Stimulated activated CD4-positive, alpha-beta T cell treated with anti-CD3 and anti-CD28 coated beads, Interleukin-4, amount 100 ng/mL, for 1 hour (primary cell): ENCODE measurements around the gene MRPL37.
"Not testable (repeated sequence)": the region's sequence is repeated elsewhere in the genome, so short reads cannot be mapped to it uniquely, and the experiment has no call there.

Experiments used
- DNase-seq: peaks from one replicate; pipeline ENCODE4 v3.0.0-alpha.2; 2020

The MRPL37 gene

DNA sequence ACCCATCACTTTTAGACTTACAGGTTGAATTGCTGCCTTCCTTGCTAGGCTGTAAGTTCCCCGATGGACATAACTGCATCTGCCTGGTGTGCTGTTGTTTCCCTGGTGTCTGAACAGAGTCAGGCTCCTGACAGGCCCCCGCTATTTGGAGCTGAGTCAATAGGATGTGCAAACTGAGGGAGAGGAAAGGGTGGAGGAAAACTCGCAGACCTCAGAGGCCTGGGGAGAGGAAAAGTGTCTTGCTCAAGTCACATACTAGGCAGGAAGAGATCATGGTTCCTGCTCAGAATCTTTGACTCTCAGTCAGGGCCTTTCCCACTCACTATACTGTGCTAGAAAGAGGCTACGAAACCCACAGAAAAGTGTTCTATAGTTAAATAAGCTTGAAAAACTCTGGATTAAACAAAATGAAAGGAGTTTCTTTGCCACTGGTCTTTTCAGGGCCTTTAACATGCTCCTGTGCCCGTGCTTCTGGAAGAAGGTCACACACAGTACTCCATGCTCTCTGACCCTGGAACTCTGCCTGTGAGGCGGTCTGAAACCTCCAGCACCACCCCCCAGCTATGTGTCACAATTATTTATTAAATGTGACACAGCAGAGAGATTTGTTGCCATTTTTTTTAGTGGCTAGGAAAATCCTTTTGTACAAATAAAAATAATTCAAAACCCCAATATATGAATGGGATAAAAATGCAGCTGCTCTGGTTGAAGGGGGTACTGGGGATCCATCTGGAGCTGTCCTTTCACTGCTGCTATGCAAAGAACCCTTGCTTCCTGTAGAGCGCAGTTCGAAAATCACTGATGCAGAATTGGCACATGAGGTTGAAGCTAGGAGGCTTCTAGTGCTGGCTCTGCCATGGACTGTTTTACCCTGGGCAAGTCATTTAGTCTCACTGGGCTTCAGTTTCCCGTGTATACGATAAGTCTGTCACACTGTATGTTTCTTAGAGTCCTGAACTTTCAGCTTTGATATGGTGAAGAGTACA, 27.1 kb upstream of the MRPL37 start:
- DNase-seq = no peak

DNA sequence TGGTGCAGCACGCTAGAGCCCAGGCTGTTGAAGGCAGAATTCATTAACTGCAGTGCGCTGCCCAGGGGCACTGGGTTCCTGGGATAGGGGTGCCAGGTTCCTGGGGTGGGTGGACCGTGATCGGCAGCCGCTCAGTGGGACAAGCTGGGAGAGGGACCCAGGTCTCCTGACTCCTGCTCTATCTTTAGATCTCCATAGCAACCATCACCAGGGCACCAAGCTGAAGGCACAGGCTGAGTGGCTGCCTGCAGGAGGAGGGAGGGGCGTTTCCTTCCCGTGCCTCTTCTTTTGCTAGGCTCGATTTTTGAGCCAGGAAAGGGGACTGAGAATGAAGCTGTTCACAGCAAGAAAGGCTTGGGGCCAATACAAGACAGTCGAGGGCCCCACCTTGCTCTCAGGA, 26.3 kb upstream of the MRPL37 start:
- no peak for DNase-seq

DNA sequence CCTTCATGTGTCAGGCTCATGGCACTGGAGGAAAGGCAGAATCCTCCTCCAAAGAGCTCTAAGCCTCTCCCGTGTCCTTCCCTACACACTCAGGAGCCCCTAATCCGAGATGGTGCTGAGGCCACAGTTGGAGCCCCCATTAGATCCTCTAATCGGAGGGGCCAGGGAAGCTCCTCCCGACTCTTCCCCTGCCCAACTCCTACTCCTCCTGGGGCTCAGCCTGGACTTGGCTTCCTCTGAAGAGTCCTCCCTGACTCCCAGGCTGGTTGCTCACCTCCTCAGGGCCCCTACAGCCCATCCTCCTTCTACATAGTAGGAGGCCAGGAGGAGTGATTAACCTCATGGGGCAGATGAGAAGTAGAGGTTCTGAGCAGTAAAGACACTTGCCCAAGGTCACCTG, 25.9 kb upstream of the MRPL37 start:
- DNase-seq = no peak

DNA sequence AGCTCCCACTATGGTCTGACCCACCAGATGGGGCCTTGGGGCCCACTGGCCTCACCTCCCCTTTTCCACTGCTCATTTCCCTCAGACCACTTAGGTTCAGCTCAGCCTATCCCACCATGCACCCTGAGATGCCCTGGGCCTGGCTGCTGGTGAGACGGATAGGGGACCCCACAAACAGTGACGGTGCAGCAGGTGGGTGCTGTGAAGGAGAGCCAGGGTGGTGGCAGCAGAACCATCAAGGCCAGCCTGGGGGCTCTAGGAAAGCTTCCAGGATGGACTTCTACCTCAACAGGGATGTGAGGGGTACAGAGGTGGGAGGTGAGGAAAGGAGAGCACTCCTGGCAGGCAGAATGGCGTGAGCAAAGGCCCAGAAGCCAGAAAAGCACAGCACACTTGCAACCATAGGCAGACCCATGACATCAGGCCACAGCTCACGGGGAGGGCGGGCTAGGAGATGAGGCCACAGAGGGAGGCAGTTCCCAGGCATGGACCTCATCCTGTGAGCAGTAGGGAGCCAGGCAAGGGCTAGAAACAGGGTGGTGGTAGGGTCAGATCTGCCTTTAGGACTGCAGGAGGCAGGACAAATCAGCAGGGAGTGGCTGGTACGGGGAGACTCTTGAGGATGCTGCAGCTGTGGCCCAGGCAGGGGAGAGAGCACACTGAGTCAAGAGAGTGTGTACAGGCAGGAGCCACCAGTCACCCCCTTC, 23.2 kb upstream of the MRPL37 start:
- DNase-seq = no peak

DNA sequence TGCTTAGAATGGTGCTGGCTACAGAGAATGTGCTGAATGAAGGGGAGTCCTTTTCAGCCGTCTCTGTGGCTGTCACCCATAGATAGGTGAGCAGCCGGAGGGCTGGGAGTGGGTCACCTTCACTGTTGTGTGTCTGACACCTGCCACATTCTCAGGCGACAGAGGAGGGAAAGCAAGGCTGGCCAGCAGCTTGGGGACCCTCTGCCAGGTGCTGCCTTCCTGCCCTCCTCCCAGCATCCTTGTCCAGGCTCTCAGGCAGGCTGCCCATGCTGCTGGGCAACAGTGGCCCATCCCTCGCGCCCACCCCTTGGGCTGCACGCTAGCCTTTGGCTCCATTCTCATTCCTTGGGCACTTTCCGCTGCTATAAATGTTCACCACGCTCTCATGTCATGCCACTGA, 22.2 kb upstream of the MRPL37 start:
- DNase-seq = no peak

DNA sequence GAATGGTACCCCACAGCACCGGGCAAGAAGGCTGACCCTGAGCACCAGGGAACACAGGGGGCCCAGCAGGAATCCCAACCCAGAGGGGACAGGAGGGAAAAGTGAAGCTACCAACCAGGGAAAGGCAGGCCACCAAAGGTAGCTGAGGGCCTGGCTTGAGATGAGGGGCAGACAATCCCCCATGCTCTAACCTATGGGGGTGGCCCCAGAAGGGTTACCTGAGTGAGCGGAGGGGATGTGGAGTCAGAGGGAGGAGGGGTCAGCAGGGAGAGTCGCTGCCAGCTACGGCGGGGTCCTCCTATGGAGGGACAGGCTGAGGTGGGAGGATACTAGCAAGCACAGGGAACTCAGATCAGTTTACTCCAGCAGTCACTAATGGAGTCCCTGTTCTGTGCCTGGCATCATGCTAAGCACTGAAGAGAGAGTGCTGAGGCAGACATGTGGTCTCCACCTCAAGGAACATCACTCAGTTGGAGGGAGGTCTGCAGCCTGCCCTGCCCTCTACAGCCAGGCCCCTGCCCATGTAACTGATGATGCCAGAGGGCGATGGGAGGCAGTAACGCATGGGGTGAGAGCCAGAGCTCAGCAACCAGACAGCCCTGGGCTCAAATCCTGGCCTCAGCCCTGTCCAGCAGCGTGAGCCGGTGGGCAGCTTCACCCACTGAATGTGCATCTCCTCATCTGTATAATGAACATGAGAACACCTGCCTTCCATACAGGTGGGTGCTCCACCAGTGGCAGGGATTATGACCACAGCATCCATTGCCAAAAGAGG, 21.5 kb upstream of the MRPL37 start:
- DNase-seq = no peak

DNA sequence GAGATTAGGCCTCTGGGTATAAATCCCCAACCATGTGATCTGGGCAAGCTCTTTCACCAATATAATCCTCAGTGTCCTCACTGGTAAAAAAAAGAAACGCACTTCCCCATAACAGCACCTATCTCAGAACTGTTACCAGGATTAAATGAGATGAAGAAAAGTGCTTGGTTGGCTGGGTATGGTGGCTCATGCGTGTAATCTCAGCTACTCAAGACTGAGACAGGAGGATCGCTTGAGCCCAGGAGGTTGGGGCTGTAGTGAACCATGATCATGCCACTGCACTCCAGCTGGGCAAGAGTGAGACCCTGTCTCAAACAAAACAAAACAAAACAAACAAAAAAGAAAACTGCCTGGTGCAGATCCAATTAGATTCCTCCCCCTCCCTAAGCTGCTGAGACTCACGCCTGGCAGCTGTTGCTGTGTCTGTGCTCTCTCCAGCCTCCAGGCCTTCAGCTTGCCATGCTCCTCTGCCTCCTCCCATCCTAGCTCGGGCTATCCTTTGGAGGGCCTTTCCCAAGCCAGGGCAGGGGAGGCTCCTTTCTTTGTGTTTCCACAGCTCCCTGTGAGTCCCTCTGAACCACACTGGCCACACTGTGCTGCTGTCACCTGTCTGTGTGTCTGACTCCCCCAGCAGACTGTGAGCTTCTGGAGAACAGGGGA, 19.1 kb upstream of the MRPL37 start:
- no peak for DNase-seq

DNA sequence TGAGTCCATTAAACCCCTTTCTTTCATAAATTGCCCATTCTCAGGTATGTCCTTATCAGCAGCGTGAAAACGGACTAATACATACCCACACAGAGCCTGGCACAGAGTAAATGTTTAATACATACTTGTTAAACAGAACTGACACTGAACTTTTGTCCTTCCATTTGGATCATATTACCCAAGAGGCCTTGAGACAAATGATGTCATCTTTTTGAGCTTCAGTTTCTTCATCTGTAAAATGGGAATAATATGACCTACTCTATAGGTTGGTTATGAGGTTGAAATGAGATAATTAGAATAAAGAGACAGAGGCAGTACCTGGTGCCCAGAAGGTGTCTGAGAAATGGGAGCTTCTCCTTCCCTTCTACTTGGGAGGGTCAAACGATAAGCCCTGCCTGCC, 13.9 kb upstream of the MRPL37 start:
- no peak for DNase-seq

DNA sequence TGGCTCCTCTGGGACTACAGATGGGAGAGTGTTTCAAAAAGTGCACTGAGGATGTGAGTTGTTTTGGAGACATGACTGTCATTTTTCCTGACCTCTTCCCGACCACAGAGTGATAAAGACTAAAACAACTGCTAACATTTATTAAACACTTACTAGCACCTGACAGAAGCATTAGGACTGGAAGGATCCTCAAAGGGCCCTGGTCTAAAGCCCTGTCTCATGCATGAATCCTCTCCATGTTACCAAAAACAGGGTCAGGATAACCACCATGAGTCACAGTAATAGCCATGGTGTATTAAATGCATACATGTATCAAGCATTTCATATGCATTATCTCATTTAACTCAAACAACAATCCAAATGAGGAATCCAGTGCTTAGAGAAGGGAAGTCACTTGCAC, 11.7 kb upstream of the MRPL37 start:
- DNase-seq = no peak

DNA sequence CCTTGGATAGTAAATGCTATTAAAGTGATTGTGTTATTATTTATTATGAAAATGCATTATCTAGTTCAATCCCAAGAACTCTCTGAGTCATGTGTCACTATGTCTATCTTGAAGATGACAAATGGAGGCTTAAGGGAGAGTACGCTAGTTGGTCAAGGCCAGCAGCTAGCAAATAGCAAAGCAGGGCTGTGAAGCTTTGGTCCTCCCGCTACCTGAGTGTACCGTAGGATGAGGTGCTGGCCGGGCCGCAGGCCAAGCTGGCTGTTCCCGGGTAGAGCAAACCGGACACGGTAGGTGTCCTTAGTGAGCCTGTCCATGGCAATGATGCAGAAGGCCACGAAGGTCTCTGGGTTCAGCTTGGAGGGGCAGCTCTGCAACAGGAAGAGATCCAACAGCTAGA, 9.4 kb upstream of the MRPL37 start:
- DNase-seq = no peak

DNA sequence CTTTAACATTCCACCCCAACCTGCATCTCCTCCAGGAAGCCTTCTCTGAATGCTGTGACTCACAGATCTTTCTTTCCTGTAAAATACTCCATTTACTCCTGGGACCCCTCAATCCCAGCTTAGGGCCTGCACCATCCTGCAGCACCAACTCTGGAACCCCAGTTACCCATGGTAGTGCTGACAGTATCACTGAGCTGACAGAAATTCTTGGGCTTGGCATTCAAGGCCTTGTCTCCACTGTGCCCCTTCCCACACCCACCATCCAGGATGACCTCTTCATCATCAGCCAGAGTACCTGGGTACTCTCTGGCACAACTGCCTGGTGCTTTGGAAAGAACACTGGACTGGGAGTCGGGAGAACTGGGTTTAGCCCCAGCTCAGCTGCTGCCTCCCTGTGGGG, 8.4 kb upstream of the MRPL37 start:
- DNase-seq = no peak

DNA sequence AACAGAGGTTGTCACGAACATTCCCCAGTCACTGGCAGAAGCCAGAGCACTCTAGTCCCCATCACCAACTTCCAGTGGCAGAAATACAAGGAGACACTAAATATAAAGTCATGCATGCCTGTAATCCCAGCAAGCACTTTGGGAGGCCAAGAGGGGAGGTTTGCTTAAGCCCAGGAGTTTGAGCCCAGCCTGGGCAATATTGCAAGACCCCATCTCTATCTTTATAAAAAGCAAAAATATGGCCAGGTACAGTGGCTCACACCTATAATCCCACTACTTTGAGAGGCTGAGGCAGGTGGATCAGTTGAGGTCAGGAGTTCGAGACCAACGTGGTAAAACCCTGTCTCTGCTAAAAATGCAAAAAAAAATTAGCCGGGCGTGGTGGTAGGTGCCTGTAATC, 6.5 kb upstream of the MRPL37 start:
- no peak for DNase-seq

DNA sequence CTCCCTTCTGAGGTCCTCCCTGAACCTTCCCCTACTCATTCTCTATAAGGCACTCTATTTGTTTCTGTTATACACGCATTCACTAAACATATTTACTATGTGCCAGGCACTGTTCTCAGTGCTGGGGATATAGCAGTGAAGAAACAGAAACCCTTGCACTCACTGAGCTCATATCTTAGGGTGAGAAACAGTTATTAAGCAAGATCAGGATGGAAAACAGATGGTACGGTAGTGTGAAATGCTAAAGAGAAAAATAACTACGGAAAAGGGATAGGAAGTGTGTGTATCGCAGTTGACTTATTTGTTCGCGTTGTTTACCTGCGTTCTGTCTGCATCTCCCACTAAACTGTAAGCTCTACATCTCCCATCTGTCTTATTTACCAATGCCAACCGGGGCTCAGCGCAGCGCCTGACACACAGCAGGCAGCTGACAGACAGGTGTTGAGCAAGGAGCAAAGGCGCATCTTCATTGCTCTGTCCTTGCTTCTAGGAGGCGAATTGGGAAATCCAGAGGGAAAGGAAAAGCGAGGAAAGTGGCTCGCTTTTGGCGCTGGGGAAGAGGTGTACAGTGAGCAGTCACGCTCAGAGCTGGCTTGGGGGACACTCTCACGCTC, 709 bp upstream of the MRPL37 start:
- no peak for DNase-seq

DNA sequence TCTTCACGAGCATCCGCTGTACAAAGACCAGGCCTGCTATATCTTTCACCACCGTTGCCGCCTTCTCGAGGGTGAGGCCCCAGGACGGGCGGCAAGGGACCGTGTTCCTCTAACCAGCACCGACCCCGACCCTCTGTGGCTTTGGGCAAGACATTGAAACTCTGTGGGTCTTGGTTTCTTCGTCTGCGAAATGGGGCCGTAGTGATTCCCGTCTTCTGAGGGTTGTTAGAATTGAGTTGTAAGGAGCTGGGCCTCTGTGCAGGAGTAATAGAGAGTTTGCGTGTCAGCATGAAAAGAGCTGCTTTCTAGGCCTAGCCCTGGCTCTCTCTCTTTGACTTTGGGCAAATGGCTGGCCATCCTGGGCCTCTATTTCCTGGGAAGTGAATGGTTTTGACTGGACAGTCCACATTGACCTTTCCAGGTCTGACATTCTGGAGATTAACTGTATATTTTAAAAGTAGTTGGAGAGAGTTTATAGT, 591 bp downstream of the MRPL37 start:
- no peak for DNase-seq

DNA sequence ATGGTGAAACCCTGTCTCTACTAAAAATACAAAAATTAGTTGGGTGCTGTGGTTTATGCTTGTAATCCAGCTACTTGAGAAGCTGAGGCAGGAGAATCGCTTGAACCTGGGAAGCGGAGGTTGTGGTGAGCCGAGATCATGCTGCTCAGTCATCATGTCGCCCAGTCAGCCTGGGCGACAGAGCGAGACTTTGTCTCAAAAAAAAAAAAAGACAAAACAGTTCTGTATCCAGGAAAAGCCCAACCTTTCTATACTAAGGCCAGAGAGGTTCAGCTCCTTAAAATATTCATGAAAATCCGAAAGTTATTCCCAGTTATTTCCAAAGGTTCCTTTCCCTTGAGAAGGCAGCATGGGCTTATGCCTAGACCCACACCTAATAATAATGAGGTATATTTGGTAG, 4.2 kb downstream of the MRPL37 start:
- no peak for DNase-seq

DNA sequence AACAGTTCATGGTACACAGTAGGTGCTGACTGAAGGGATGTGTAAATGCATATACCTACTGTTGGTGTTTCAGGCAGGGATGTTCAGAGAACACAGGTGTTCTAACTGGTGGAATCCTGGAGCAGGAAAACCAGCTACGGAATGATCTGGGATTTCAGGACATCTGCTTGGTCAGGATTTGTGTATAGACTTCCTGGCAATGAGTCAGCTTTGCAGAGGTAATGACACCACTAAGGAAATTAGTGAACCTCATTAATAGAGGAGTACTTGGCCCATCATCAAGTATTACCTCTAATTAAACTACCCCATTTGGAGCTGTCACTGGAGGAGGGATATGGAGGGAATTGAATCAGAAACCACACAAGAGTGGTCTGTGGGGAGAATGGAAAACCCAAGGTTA, 7.3 kb downstream of the MRPL37 start:
- no peak for DNase-seq

DNA sequence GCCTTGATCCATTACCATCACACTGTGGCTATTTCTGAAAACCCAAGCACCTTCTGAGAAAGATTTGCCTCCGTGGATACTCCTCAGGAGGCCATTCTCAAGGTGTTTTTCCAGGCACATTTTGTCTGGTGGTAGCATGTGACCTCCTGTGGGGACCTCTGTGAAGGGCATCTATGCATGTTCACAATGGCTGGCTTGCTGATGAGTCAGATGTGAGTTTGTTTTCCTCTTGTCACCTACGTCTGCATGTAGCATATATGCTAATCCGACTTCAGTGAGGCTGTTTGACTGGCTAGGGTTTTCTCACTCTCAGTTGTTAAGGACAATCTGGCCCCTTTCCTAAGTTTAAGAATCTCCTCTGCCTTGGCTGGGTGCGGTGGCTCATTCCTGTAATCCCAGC, 7.9 kb downstream of the MRPL37 start:
- not testable (repeated sequence) for DNase-seq

DNA sequence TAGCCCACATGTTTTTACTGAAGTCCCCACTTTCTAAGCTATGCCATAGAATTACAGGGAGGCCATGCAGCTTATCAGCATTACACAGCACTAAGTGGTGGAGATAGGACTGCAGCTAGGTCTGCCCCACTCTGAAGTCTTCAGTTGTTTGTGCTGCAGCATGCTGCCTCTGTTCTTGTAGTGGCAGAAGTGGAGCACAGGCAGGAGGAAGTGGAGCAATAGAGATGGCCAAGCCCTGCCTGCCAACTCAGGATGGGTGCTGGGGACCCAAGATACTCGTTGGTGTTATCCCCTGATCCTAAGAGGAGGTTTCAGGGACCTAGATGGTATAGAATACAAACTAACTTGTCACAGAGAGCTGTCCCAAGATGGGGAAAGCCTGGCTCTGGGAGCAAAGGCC, 12.9 kb downstream of the MRPL37 start:
- no peak for DNase-seq

DNA sequence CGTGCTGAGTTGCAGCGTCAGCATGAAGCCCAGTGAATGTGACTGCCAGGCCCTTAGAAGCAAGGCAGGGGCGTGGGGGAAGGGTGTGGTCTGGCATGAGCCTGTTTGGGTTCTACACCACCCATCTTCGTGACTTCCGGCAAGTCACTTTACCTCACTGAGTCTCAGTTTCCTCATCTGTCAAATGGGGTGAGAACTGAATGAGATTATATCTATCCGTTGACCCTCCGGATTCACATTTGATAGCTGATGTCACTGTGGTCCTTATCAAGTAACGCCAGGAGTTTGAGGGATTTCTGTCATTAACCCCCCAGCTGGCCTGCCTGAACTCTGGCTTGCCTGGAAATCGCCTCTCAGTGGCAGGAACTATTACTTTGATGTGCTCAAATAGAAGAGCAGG, 15.6 kb downstream of the MRPL37 start:
- DNase-seq = no peak

DNA sequence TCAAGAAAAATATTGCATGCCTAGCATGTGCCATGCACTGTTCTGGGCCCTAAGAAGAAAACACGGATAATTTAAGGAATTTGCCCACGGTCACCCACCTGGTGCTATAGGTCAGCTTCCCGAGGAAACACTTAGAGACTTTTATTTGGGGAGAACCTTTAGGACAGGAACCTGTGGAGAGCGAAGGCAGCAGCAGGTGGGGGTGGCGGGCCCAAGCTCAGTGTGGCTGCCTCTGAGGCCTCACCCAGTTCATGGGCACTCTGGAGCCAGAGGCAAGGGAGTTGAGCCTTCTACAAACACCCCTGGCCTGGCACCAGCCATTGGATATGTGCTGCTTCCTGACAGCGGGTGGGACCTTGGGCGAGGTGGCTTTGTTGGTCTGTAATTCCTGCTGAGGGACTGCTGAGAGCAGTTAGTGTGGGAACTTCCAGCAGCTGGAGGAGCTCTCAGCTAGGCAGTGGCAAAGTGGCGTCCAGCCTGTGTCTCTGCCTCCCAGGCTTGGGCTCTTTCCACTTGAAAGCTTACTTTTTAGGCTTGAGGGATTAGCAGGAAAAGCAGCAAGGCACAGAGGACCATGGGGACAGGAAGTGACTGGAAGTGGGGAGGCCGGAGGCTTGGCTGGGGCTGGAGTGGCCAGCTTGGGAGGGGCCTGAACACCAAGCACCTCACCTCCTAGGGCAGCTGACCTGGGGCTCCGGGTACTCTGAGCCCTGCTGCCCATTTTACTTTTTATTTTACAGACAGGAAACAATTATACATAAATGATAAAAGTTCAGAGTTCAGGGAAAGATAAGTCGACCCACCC, 19.1 kb downstream of the MRPL37 start:
- no peak for DNase-seq

DNA sequence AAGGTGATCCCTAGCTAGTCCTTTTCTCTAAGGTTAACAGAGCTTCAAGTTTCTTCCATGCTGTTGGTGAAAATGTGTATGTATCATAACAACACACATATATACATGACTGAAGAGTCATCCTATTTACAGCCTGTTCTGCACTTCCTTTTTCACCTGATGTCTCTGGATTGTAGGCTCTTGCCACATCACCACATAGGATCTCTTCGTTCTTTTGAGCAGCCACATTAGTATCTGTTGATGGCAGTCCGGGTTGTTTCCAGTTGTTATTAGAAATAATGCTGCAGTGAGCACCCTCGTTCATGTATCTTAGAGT, 19.7 kb downstream of the MRPL37 start:
- no peak for DNase-seq
